Epithelial cell of esophagus (primary cell): Measurements from ENCODE around the gene CNTNAP2.

ENCODE experiments used
- DNase-seq: peaks from one replicate; pipeline ENCODE4 v3.0.0; 2010; ENCODE audit warnings: low read depth
- H3K4me3 ChIP-seq: 2 replicates; pipeline ENCODE4 v1.5.1; 2011; ENCODE audit warnings: mild to moderate bottlenecking, low read length, control low read depth
- CTCF ChIP-seq: IDR thresholded peaks from 2 replicates; pipeline ENCODE4 v1.5.1; 2011; ENCODE audit warnings: low read depth, mild to moderate bottlenecking, low read length, control low read depth, inconsistent platforms; ENCODE audit not compliant: insufficient read depth; ENCODE audit errors: missing control alignments

Gene CNTNAP2

GRCh38 chr7:147915781-147916180 lies 1799.2 kb downstream of the CNTNAP2 start:
- DNase-seq = no peak
- no peak for TF ChIP-seq CTCF
- no peak overlapping the region for H3K4me3 ChIP-seq

- no peak overlapping the region for H3K4me3 ChIP-seq
- TF ChIP-seq CTCF = no peak
- no peak for DNase-seq
These were observed 1800.0 kb downstream of the CNTNAP2 start for GRCh38 chr7:147916573-147916972.

GRCh38 chr7:147923841-147924240 lies 1807.2 kb downstream of the CNTNAP2 start:
- no peak for DNase-seq
- TF ChIP-seq CTCF = no peak
- no peak overlapping the region for H3K4me3 ChIP-seq

GRCh38 chr7:147937428-147937827 lies 1820.8 kb downstream of the CNTNAP2 start:
- DNase-seq = no peak
- H3K4me3 ChIP-seq = no peak overlapping the region
- TF ChIP-seq CTCF = no peak

- no peak for DNase-seq
- TF ChIP-seq CTCF = no peak
- H3K4me3 ChIP-seq = no peak overlapping the region
These were observed 1824.8 kb downstream of the CNTNAP2 start for GRCh38 chr7:147941381-147941780.

- no peak for TF ChIP-seq CTCF
- DNase-seq = no peak
- no peak overlapping the region for H3K4me3 ChIP-seq
These were observed 1827.7 kb downstream of the CNTNAP2 start for GRCh38 chr7:147944321-147944720.

GRCh38 chr7:147952918-147953317 lies 1836.3 kb downstream of the CNTNAP2 start:
- TF ChIP-seq CTCF = no peak
- no peak for DNase-seq
- no peak overlapping the region for H3K4me3 ChIP-seq
